ENCODE measurements around the gene STAC3.

GRCh38 chr12:57213058-57213715 lies 37.8 kb downstream of the STAC3 start:
- TF ChIP-seq CTCF (tag by site-specific recombination; IDR thresholded peaks at IDR 0.05) (peak; percentile 81), ZNF23 (tag by site-specific recombination; IDR thresholded peaks at IDR 0.05; ENCODE audit: borderline replicate concordance) (no peak), ZBTB1 (tag by site-specific recombination; IDR thresholded peaks at IDR 0.05) (no peak), HOXA7 (CRISPR knock-in tag; IDR thresholded peaks at IDR 0.05; ENCODE audit: borderline replicate concordance) (no peak), PRDM10 (tag by site-specific recombination; IDR thresholded peaks at IDR 0.05) (peak; percentile 18; the same call in 1 of the 2 replicates), ZNF571 (tag by site-specific recombination; IDR thresholded peaks at IDR 0.05) (no peak)

Data from HEK293 (cell line).